ENCODE data around the gene ZSWIM8.

DNA sequence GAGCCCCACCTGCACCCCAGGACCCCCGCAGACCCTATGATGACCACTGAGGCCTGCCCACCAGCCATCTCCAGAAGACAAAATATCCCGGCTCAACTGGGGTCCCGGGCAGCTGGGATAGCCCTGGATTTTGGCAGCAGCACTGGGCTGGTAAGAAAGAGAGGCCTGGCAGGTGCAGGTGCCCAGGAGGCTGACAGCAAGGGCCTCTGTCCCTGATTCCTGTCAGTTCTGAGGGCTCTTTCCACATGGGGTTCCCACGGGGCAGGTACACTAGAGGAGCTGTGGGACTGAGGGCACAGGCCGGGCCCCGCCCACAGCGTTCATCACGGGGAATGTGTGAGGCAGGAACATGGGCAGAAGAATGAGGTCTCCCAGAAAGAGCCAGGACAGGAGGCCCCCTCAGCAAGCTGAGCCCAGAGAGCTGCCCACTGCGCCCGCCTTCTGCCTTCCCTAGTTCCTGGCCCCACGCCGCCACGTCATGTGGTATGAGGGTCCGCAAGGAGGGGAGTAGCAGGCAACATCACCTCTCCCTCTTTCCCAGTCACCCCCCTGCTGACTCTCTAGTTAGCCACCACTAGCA, 38.8 kb downstream of the ZSWIM8 start:
- no peak for TF ChIP-seq CTCF (IDR thresholded peaks at IDR 0.05)
- TF ChIP-seq POLR2A (IDR thresholded peaks at IDR 0.05; ENCODE audit: low read depth), result no peak
- no peak for TF ChIP-seq POLR2AphosphoS5 (IDR thresholded peaks at IDR 0.05)
- no peak for TF ChIP-seq EP300 (IDR thresholded peaks at IDR 0.05)

Data from esophagus muscularis mucosa (tissue), 4 donors.